ENCODE results near the gene SLC4A1. TPM values are rescaled to one million over a fixed set of nuclear protein-coding genes. Genes with fewer than 3 reads are reported as not detected.
A peak's percentile ranks its signal among the peaks of the same experiment; 100 is the strongest.

The SLC4A1 gene
- polyA plus RNA-seq, 2 of the 4 experiments (the other 2 are of a cell fraction), result not detected

DNA sequence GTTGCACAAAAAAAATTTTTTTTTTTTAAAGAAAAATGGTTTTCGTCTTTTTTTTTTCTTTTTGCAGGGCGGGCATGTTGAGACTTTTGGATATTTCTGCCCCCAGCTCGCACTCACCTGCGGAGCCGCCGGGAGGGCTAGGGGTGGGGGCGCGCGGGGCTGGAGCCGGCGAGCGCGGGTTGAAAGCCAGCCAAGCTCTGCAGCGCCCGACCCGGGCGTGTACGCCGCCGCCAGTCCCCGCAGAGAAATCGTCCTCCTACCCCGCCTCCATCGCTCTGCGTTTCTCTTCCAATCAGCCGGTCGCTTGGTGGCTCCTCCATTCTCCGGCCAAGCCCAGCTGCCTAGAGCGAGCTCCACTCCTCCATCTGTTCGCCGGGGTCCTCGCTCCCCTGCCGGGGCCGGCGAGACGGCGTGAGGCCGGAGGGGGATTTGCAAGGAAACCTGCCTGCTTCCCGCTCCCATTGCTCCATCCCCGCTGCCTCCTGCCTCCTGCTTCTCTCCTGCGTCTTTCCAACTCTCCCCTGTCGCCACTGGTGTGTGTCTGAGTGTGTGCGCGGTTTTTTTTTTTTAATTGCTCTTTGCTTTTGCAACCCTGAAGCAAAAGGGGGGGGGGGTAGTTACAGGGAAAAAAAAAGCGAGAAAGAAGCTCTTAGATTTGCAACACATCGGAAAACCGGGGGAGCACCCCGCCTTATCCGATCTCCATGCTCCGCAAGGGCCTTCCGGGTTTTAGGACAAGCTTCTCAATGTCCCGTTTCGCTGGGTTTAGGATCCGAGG is 46.7 kb downstream of the SLC4A1 start:
- H3K4me1 ChIP-seq, result peaks cover 29% of the 10 kb centered on the region
- peak overlapping the region; percentile 89 for H3K4me3 ChIP-seq
- POLR2A ChIA-PET, result interaction anchor here (0.6 to 2.2 kb wide), 24 partner anchors 10 to 402 kb away, joined by 3 to 20 read pairs (median 4); partner anchors contain the start of genes ATXN7L3, GRN, RUNDC3A and SLC25A39
- 1% methylated on average over 54 of the region's 54 CpGs for WGBS (ENCODE audit: missing lambda C conversion rate)
- FAIRE-seq (no peak), ATAC-seq (peak; percentile 31 to 74), DNase-seq (ENCODE audit: low read depth in 1 of 2, low spot score in 1 of 2) (peak; percentile 82 to 85)
- TF ChIP-seq POLR2A (IDR thresholded peaks at IDR 0.05; ENCODE audit: low read length), result peak; percentile 74
- 0 out of 2 replicates have a peak, but pooled peaks have one; percentile 9 for TF ChIP-seq PHF8 (IDR thresholded peaks at IDR 0.05; ENCODE audit: borderline replicate concordance, low read depth)
- no peak for TF ChIP-seq HDAC2 (IDR thresholded peaks at IDR 0.05)
- TF ChIP-seq EHMT2 (IDR thresholded peaks at IDR 0.05; ENCODE audit: low read depth), result no peak
- 0 out of 2 replicates have a peak, but pooled peaks have one; percentile 18 for TF ChIP-seq MAX (IDR thresholded peaks at IDR 0.05)
- TF ChIP-seq RNF2 (IDR thresholded peaks at IDR 0.05; ENCODE audit: borderline replicate concordance, low read depth), result peak; percentile 64; the same call in 1 of the 2 replicates
- no peak for TF ChIP-seq MAFK (IDR thresholded peaks at IDR 0.05; ENCODE audit: partially characterized antibody)
- peak in 1 of 2 experiments; percentile 2; a peak in 3 of 5 replicates for TF ChIP-seq JUN (IDR thresholded peaks at IDR 0.05)
- CTCF ChIA-PET, result interaction anchor here (0.8 to 11.1 kb wide), 30 partner anchors 8 to 302 kb away, joined by 3 to 135 read pairs (median 4); partner anchors contain the start of genes GRN, RUNDC3A and SLC25A39
- peak overlapping the region; percentile 86 for H3K4me2 ChIP-seq
- peak overlapping the region; percentile 97 to 99 for H3K27ac ChIP-seq
- H3K9me3 ChIP-seq, result no peaks in the 10 kb centered on the region

DNA sequence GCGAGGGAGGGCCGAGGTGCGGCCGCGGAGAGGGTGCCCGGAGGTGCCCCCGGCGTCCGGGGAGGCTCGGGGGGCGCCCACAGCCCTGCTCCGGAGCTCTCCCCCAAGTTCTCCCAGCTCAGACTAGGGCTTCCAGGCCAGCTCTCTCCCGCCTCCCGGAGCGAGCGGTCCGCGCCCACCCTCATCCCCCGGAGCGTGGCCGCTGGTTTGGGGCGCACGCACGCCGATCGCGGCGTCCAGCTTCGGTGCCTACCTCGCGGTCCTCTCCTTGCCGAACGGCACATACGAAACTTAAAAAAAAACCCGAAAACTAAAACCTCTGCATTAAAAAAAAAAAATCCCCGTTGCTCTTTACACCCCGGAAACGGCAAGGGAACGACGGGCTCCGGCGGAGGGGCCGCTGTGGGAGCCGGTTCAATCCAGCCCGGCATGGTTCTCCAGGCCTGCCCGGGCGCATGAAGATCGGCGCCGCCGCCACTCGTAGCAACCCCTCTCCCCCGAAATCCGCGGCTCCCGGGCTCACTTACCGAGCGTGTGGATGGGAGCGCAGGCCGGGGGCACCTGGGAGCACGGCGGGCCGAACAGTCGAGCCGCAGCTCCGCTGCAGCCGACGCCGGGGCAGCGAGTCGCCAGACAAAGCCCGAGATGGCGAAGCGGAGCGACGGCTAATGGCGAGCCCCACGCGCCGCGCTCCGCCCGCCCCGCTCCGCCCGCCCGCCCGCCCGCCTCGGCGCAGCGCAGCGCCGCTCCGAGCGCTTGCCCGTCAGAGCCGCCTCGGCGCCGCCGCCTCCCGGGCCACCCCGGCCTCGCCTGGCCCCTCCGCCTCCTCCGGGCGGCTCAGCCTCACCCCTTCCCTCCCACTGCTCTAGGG is 47.5 kb downstream of the SLC4A1 start:
- ChIA-PET CTCF (interaction anchor here (0.8 to 11.1 kb wide), 21 partner anchors 7 to 303 kb away, joined by 3 to 135 read pairs (median 5); partner anchors contain the start of genes GRN and SLC25A39), POLR2A (interaction anchor here (0.5 to 2.2 kb wide), 20 partner anchors 9 to 291 kb away, joined by 3 to 13 read pairs (median 4); partner anchors contain the start of genes FAM171A2, SLC25A39 and TMUB2)
- ATAC-seq (peak; percentile 22 to 43), DNase-seq (ENCODE audit: low read depth in 1 of 2, low spot score in 1 of 2) (peak in 1 of 2 experiments; percentile 64), FAIRE-seq (no peak)
- under 1% methylated on average over 90 of the region's 108 CpGs for WGBS (ENCODE audit: missing lambda C conversion rate)
- Histone ChIP-seq H3K4me2 (peak overlapping the region; percentile 86), H3K4me1 (peaks cover 29% of the 10 kb centered on the region), H3K9me3 (no peaks in the 10 kb centered on the region), H3K4me3 (peak overlapping the region; percentile 89), H3K27ac (peak overlapping the region; percentile 97 to 99)
- TF ChIP-seq HDAC2 (IDR thresholded peaks at IDR 0.05) (peak; percentile 85), POLR2A (IDR thresholded peaks at IDR 0.05; ENCODE audit: low read length) (peak; percentile 50), POLR2AphosphoS2 (conservative IDR thresholded peaks at IDR 0.05; ENCODE audit: low read length) (no peak), CBX2 (IDR thresholded peaks at IDR 0.05; ENCODE audit: borderline replicate concordance, low read depth) (no peak), ELK1 (IDR thresholded peaks at IDR 0.05; ENCODE audit: low read depth, low read length) (no peak), MAX (IDR thresholded peaks at IDR 0.05) (peak; percentile 70), HOXB13 (CRISPR knock-in tag; IDR thresholded peaks at IDR 0.05; ENCODE audit: low read depth) (no peak), SREBF2 (IDR thresholded peaks at IDR 0.05) (no peak), RNF2 (IDR thresholded peaks at IDR 0.05; ENCODE audit: borderline replicate concordance, low read depth) (peak; percentile 86; the same call in 1 of the 2 replicates), MAFK (IDR thresholded peaks at IDR 0.05; ENCODE audit: partially characterized antibody) (no peak), ZSCAN20 (CRISPR knock-in tag; IDR thresholded peaks at IDR 0.05) (no peak), PBX3 (IDR thresholded peaks at IDR 0.05) (peak; percentile 46), JUN (IDR thresholded peaks at IDR 0.05) (peak; percentile 6 to 56; a peak in 3 of 5 replicates)
- TF ChIP-seq, protein P1, sequence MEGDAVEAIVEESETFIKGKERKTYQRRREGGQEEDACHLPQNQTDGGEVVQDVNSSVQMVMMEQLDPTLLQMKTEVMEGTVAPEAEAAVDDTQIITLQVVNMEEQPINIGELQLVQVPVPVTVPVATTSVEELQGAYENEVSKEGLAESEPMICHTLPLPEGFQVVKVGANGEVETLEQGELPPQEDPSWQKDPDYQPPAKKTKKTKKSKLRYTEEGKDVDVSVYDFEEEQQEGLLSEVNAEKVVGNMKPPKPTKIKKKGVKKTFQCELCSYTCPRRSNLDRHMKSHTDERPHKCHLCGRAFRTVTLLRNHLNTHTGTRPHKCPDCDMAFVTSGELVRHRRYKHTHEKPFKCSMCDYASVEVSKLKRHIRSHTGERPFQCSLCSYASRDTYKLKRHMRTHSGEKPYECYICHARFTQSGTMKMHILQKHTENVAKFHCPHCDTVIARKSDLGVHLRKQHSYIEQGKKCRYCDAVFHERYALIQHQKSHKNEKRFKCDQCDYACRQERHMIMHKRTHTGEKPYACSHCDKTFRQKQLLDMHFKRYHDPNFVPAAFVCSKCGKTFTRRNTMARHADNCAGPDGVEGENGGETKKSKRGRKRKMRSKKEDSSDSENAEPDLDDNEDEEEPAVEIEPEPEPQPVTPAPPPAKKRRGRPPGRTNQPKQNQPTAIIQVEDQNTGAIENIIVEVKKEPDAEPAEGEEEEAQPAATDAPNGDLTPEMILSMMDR (IDR thresholded peaks at IDR 0.05), result 0 out of 3 replicates have a peak, but pooled peaks have one; percentile 18
